NCI-H2227 (cell line): ENCODE data around the gene WDR38.
A peak's percentile ranks its signal among the peaks of the same experiment; 100 is the strongest.

ENCODE experiments used
- DNase-seq: peaks from one replicate; lab custom pipeline; 2025; ENCODE audit not compliant: unreplicated experiment; lab: John Stamatoyannopoulos, UW

WDR38 gene

GRCh38 chr9:124852829-124853531 is at the start of gene WDR38:
Gene WDR38, plus strand, starts transcription at chr9:124853460. Its CDS starts 72 bp downstream, at chr9:124853532.
- peak; percentile 78 for DNase-seq

GRCh38 chr9:124803911-124804310 is 49.3 kb upstream of the WDR38 start:
- no peak for DNase-seq

DNA sequence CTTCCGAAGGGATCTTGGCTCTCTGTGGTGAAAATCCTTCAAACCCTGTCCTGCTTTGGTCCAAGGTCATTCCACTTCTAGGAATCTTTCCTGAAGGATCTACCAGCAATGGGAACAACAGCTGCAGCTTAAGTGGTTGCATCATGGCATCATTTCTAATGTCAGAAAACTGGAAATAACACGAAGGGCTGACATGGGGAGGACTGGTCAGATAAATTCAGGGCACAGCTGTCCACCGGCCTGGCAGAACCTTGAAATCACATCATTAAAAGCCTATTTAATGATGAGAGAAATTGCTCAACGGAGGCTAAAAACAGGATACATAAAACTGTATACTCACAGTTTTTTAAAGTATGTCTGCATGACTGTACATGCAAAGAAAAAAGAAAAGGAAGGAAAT is 48.1 kb upstream of the WDR38 start:
- no peak for DNase-seq

- no peak for DNase-seq
These were observed 44.9 kb upstream of the WDR38 start for GRCh38 chr9:124808246-124808956.

- no peak for DNase-seq
These were observed 44.0 kb upstream of the WDR38 start for GRCh38 chr9:124809211-124809610.

DNA sequence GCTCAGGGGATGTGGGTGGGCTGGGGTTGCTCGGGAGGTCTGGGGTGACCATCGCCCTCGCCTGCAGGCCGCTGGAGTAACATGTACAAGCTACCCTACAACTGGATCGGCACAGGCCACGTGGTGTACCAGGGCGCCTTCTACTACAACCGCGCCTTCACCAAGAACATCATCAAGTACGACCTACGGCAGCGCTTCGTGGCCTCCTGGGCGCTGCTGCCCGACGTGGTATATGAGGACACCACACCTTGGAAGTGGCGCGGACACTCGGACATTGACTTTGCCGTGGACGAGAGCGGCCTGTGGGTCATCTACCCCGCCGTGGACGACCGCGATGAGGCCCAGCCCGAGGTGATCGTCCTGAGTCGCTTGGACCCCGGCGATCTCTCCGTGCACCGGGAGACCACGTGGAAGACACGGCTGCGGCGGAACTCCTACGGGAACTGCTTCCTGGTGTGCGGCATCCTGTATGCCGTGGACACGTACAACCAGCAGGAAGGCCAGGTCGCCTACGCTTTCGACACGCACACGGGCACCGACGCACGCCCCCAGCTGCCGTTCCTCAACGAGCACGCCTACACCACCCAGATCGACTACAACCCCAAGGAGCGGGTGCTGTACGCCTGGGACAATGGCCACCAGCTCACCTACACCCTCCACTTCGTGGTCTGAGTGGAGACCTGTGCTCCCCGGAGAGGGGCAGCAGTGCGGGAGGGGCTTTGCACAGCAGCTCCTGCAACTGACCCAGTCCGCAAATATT is 43.3 kb upstream of the WDR38 start:
- no peak for DNase-seq

- no peak for DNase-seq
These were observed 42.5 kb upstream of the WDR38 start for GRCh38 chr9:124810663-124811355.

- DNase-seq, result no peak
These were observed 40.8 kb upstream of the WDR38 start for GRCh38 chr9:124812441-124812876.

DNA sequence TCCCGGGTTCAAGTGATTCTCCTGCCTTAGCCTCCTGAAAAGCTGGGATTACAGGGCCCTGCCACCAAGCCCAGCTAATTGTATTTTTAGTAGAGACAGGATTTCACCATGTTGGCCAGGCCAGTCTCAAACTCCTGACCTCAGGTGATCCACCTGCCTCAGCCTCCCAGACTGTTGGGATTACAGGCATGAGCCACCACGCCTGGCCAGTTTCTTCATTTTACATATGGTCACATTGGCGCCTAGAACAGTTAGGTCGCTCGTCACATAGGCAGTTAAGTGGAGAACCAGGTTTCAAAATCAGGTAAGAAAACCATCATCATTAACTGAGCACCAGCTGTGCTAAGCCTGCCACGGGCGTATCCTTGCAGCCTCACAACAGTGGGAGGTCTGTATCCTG is 40.2 kb upstream of the WDR38 start:
- no peak for DNase-seq

- no peak for DNase-seq
These were observed 39.6 kb upstream of the WDR38 start for GRCh38 chr9:124813501-124814163.

DNA sequence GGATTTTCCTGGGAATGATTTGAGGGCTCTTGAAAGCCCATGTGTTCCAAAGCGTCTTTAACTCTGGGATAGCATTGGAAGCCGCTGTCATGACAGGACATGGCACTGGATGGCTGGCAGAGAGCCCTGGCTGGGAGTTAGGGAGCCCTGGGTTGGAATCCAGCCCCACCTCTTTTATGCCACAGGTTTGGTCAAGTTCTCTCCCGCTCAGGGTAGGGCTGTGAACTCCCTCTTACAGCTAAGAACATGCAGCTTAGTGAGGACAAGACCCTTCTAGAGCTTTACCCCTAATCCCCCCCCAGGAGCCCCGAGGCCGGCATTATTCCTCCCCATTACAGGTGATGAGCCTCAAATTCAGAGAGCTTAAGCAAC is 39.1 kb upstream of the WDR38 start:
- no peak for DNase-seq

- no peak for DNase-seq
These were observed 37.7 kb upstream of the WDR38 start for GRCh38 chr9:124815601-124816000.

DNA sequence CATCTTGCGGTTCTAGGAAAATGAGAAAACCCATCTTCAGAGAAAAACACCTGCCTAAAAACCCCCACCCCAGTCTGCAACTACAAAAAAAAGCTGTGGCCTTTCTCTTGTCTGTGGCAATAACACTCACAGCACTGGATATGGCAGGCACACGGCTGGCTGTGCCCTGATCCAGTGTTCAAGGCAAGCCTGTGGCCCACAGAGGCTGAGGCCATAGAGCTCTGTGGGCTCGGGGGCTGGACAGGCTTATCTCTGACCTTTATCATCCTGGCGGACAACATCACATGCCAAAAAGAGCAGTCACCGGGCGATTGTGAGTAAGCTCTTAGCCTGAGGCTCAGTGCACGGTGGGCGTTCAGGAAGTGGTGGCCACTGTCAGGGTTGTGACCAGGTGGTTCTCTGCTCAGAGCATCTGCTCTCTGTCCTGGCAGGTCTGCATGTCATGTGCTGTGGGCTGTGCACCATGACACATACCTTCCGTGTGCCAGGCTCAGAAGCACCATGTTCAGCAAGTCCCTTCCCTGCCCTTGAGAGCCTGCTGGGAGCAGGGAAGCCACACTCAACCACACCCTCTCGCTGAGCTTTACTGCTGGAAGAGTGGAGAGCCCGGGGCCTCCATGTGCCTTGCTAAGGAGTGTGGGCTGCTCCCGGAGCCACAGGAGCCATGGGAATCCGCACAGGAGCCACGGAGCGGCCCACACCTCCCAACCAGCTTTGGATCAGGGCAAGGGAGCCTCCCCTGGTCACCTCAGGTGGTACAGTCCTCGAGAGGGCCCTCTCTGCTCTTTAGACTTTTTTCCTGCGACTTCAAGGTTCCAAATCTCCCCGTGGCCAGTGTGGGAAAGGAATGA is 34.6 kb upstream of the WDR38 start:
- no peak for DNase-seq

DNA sequence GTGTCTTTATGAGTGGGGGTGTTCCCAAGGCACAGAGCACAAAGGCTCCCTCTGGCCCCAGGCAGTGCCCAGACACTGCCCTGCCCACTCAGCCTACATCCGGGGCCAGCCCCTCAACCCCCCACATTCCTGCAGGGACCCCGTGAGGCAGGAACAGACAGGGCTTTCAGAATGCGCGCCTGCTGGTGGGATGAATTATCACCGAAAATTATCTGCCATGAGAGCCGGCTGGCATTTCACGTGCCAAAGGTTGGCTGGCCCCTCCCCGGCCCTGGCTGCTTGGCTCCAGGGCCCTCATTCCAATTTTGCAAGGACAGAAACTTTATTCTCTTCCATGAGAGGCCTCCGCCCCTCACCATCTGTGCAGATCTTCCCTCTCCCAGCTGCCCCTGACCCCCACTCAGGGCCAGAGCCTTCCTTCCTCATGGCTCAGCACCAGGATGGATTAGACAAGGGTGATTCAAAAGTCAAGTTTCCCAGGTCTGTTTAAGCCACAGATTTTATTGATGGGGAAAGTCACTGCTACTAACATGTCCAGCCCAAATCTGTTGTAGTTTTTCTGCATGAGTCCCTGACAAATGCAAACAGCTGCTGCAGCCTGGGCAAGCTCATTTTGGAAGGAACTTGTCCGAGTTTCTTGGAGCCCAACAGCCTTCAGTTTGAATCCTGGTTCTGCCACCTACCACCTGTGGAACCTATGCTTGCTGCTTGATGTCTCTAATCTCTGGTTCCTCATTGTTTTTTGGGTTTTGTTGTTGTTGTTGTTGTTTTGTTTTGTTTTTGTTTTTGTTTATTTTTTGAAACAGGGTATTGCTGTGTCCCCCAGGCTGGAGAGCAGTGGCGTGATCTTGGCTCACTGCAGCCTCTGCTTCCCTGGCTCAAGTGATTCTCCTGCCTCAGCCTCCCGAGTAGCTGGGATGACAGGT is 32.3 kb upstream of the WDR38 start:
- no peak for DNase-seq

GRCh38 chr9:124828489-124829333 is 24.5 kb upstream of the WDR38 start:
- no peak for DNase-seq

DNA sequence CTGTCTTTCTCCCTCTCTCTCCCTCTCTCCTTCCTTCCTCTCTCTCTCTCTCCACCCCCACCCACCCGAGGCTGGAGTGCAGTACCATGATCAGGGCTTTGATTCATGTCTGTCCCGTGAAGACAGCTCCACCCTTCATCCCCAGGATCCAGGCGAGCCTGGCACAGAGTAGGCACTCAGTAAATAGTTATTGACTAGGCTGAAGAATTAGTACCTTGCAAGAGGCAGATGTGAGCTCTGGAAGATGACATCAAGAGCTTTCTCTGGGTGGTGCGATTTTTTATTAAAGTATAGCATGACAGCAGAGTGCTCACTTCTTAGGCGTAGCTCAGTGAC is 24.0 kb upstream of the WDR38 start:
- DNase-seq, result no peak

- no peak for DNase-seq
These were observed 22.7 kb upstream of the WDR38 start for GRCh38 chr9:124830593-124830992.
